HG02943 (cell line): ENCODE measurements around the gene ATP8B4.

Experiments used
- ATAC-seq: cut with Tn5 transposase; IDR thresholded peaks from one replicate; pipeline ENCODE4 v1.9.1; 2021; ENCODE audit warnings: mild to moderate bottlenecking, low read depth, moderate library complexity; ENCODE audit not compliant: unreplicated experiment

Gene ATP8B4

GRCh38 chr15:49868348-49868747, 250.7 kb downstream of the ATP8B4 start:
- ATAC-seq: no peak

DNA sequence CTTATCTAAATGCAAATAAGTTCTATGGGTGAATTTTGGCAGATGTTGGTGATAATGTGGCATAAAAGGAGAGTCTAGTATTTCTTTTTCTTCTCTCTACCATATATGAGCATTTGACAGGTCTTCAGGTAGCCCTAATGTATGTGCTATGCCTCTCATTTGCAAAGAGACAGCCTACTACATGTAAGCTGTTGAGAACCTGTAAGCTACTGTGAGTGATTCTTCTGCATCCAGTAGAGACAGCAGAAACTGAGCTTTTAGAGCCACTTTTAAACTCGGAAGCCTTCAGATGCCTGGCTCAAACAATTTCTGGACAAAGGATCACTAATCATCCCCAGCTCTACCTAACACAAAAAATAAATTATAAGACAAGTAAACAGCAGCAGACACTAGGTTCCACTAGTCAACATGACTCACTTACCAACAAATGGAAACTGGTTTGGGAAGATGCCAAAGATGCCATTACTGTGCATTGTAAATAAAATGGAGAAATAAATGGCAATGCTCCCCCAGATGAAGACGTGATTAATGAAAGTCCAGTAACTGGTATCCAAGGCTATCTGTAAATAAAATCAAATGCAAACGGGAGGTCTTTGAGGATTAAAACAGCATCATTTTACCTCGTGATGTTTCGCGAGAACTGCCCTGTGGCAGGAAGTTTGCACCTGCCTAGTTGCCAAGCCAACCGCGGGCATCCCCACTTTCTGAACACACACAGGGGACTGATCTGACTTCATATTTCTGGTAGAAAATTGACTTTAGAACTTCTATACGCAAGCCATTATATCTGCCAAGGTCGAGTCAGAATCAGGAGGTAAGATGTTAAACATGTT, 252.9 kb downstream of the ATP8B4 start:
- ATAC-seq: no peak

GRCh38 chr15:49864251-49864650, 254.8 kb downstream of the ATP8B4 start:
- ATAC-seq: no peak

DNA sequence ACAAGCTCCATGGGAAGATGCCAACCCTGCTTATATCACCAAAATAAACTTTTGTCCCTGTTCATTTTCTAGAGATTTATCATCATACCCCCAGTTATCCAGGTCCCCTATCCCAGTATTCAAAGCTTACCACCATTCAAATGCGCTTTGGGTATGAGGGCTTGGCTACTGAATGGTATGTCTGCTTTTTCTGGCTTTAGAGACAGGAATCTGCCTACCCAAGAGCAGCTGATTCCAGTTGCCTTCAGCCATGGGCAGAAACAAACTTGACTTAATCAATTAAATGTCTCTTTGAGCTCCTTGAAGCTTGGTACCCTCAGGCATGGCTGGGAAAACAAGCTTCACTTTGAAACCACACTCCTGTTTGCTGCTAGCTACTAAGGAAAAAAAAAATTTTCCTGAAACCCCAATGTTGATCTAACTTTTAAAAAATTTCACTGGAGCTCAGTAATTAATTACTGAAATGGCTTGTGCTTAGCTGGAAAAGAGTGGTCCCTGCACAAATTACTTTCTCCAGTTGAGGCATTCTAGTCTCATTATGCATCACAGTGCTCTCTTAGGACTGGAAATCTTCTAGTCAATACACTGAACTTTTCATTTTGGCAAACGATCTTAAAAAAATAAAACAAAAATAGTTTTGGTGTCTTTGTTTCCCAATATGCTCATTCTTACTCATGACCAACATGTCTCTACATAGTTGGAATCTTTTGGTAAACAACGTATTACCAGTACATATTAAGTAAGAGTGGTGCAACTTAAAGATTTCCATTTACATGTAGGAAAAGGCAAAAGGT, 255.4 kb downstream of the ATP8B4 start:
- no peak for ATAC-seq

GRCh38 chr15:49860101-49860500, 258.9 kb downstream of the ATP8B4 start:
- no peak for ATAC-seq

DNA sequence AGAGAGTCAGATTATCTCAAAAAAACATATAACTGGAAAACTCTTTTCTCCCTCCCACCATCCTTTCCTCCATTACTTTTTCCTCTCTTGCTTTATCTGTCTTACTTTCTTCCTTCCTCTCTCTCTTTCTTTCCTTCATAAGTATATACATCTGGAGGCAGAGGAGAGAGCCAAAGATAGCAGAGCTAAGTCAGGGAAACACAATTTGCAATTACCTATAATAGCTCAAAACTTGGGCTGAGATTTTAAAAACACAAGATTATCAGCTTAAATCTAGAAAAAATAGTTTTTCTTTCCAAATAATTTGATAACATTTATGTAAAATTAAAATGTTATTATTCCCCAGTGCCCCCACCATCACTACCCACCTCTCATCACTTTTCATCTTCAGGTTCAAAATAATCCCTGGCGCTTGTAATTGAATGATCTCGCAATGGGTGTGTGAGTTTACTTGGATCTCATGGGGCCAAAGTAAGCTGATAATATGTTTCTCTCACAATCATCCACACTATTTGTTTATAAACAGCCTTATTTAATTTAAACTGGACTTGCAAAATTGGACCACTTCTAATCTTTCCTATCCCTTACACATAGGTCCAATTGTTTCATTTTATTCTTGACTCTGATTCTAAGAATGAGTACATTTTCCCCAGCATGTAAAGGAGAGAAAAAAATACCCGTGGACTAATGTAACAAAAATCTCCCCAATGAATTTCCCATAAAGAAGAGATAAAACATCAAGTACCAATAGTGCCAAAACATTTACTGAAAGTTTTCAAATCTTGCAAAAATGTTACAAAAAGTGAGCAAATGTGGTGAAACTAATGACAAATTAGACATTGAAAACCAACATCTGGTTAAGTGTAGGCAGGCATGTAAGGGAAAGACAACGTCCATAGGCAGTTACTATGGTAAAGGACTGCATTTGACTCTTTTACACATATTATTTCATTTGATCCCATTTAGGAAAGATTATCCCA, 261.2 kb downstream of the ATP8B4 start:
- ATAC-seq: no peak

DNA sequence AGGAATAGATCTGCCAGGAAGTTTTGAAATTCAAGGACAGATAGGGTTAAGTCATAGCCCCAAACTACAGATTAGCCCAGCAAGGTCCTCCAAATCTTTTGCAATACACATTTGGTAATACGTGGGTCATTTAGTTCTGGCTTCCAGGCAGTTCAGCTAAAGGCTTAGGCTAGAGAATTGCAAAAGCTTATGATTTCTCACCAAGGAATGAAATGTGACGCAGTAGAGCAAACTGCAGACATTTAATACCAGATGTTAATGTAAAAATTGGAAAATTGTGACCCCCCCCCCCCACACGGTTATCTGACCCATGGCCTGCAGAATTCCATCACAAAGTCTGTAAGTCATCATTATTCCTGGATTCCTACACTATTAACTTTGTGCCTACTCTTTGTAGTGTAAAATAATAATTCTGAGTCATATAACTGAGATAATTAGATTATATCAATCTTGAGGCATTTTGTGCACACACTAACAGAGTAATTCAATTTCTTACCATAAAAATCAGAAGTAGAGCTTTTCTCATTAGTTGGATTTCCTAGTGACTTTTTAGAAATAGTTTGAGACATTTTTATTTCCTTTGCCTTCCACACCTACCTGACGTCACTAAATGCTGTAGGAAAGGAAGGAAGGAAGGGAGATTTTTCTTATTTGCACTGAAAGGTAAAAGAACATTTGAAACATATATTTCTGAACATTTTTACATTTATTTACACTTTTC, 263.0 kb downstream of the ATP8B4 start:
- ATAC-seq: no peak

DNA sequence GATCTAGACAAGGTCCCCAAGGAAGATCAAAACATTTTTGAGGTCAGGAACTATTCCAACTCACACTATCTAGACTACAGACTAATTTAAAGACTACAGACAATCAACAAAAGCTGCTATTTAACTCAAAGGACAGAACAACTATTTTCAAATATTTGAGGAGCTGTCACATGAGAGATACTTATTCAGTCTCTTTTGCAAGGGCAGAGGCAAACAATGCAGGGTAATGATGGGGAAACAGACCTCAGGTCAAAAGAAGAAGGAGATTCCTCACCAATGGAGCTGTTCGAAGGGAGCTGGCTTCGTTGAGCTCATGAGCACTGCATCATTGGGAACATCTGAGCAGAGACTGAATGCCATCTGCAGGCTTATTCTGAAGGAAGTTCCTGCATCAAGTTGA, 266.3 kb downstream of the ATP8B4 start:
- no peak for ATAC-seq

DNA sequence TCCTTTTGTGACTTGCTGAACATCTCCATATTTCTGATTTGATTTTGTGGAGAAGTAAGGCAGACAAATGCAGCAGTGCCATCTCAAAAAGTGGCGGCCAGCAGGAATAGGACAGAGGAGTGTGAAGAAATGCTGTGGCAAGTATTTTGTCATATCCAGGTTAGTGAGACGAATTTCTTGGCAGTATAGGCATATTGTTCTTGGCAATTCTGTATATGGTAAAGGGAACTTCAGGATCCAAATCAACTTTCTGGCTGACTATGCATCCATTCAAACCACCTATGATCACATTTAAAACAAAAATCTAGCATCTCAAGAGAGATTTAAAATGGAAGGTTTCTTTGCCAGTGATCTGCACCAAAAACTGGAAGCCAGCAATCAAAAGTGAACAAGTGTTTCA, 270.2 kb downstream of the ATP8B4 start:
- ATAC-seq: no peak

DNA sequence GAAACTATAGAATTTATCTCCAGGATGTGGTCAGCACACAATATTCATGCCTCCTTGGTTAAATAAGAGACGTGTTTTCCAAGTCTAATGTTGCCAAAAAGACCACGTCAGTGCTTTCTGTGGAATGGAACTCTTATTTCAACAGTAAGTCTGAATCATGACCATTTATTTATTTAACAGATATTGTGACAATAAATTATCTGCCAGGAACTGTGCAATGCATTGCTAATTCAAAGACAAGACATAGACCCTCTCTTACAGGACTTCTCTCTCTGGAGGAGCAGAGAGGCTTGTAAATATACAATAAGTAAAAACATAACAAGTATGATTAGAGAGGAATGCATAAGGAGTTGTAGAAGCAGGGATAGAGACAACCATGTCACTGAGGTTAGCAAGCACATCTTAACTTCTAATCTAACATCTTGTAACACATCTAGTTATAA, 270.7 kb downstream of the ATP8B4 start:
- ATAC-seq: no peak

DNA sequence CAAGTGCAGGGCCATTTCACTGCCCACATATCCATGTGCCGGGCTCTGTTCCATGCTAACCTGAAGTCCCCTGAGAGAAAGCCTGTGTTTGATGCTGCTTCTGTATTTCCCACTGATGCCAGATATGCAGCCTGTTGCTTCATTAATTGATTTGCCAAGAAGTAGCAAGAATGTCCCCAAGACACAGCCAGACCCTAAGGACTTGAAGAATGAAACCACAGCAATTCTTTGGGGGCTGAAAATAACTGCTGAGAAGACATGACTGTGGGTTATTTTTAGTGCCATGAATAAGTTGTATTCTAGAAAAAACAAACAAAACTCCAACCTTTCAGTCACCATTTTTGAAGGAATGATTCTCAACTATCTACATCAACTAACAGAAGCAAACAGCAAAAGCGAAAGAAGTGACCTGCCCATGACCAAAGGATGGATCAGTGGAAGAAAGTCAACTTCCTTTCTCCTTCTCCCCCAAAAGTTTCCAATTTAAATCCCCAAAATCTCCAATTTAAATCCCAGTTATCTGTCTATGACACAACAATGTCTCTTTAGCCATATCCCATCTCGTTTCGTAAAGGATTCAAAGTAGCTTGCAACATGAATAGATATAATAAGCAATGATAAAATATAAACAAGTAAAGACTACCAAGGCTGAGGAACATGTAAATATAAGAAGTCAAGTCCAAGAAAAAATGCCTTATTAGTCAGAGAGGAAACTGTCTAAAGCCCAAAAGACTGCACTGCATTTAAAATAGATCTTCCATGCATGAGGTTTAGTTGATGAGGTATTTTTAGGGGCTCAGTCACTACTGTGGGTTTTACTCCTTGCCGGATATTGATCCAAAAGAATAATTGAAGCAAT, 271.4 kb downstream of the ATP8B4 start:
- no peak for ATAC-seq

GRCh38 chr15:49844390-49844789, 274.6 kb downstream of the ATP8B4 start:
- no peak for ATAC-seq

GRCh38 chr15:49843725-49844124, 275.3 kb downstream of the ATP8B4 start:
- no peak for ATAC-seq

- no peak for ATAC-seq
Observed at GRCh38 chr15:49842031-49842730, 276.9 kb downstream of the ATP8B4 start.

- no peak for ATAC-seq
Observed at GRCh38 chr15:49832511-49832910, 286.5 kb downstream of the ATP8B4 start.

DNA sequence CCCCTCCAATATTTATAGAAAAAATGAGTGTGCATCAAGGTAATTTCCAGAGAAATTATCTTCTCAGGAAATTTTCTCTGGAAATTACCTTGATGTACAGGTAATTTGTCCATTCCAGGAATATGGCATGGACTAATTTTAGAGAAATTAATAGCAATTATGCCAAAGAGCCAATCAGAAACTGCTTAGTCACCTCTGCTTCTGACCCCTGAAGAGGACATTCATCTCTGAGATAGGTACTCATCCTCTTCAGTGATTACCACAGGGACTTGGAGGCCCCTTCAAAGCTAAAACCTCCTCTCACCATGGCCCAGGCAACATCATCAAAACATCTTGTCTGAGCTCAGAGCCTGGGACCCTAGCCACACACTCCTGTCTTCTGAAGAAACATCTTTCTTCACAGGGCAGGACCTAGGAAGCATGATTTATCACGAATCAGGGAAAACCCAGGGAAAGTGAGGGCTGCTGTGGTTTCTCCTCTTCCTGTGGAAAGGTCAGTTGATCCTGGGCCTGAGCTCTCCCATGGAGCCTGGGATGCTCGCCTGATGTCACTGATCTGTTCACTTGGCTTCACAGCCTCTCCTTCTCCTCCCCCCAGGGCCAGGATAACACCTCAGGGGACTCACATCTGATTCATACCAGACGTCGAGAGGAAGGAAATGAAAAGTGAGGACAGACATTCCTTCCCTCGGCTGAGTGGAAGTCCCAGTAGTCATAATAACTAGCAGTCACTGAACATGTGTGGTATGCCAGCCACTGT, 287.6 kb downstream of the ATP8B4 start:
- ATAC-seq: no peak

GRCh38 chr15:49830391-49830790, 288.6 kb downstream of the ATP8B4 start:
- ATAC-seq: no peak

- no peak for ATAC-seq
Observed at GRCh38 chr15:49827311-49827710, 291.7 kb downstream of the ATP8B4 start.
